Measurements from ENCODE around the gene STK25. TPM values are rescaled to one million over a fixed set of nuclear protein-coding genes. Genes with fewer than 3 reads are reported as not detected.

STK25 gene
- total and polyA plus RNA-seq, 2 donors (not counting 1 experiment from before 2014, with no cell fraction given): 168 to 197 TPM

DNA sequence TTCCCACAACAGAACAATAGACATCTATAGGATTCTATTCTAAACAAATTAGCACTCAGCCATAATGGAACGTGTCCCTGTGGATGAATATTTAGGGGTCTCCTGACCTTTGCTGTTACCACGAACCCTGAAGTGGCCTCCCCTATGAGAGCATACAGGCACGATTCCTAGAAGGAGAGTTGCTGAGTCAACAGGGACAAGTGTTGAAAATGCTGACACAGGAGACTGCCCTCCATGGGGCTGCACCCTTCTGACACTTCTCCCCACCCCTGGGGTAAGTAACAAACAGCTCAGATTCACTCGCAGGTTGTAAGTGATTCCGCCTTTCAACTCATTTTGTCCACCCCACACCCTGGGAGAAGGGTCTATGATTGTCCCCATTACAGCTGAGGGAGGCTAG is 14.1 kb upstream of the STK25 start:
- Histone ChIP-seq H2AFZ (ENCODE audit: low read length) (no peak overlapping the region), H3K9ac (ENCODE audit: insufficient read depth, low read length) (no peak overlapping the region), H3K4me3 (replicated peaks in 1 of 4; ENCODE audit: control extremely low read depth in 1 of 4, insufficient read depth in 1 of 4, low read depth in 3 of 4, low read length in 4 of 4) (no peak overlapping the region), H4K20me1 (ENCODE audit: control insufficient read depth, extremely low read depth, insufficient read depth, low read length) (no peaks in the 10 kb centered on the region), H3K79me2 (ENCODE audit: control insufficient read depth, insufficient read depth, low read length) (no peaks in the 10 kb centered on the region), H3K27me3 (ENCODE audit: control insufficient read depth, insufficient read depth, low read length) (no peaks in the 10 kb centered on the region), H3K9me3 (ENCODE audit: control insufficient read depth, insufficient read depth, low read depth, low read length) (no peaks in the 10 kb centered on the region), H3K36me3 (ENCODE audit: control insufficient read depth, insufficient read depth, low read length) (no peaks in the 10 kb centered on the region), H3K4me1 (ENCODE audit: control insufficient read depth, extremely low read depth, insufficient read depth, low read length) (no peaks in the 10 kb centered on the region), H3K27ac (ENCODE audit: insufficient read depth, low read length) (no peak overlapping the region), H3K4me2 (ENCODE audit: extremely low read depth, insufficient read depth, low read length) (no peak overlapping the region)
- DNase-seq (ENCODE audit: low read depth in 2 of 2): no peak
- TF ChIP-seq, protein P1, sequence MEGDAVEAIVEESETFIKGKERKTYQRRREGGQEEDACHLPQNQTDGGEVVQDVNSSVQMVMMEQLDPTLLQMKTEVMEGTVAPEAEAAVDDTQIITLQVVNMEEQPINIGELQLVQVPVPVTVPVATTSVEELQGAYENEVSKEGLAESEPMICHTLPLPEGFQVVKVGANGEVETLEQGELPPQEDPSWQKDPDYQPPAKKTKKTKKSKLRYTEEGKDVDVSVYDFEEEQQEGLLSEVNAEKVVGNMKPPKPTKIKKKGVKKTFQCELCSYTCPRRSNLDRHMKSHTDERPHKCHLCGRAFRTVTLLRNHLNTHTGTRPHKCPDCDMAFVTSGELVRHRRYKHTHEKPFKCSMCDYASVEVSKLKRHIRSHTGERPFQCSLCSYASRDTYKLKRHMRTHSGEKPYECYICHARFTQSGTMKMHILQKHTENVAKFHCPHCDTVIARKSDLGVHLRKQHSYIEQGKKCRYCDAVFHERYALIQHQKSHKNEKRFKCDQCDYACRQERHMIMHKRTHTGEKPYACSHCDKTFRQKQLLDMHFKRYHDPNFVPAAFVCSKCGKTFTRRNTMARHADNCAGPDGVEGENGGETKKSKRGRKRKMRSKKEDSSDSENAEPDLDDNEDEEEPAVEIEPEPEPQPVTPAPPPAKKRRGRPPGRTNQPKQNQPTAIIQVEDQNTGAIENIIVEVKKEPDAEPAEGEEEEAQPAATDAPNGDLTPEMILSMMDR (conservative IDR thresholded peaks at IDR 0.05 in 1 of 2, IDR thresholded peaks at IDR 0.05 in 1 of 2; ENCODE audit: low read depth in 1 of 2, low read length in 2 of 2): no peak
- no peak for TF ChIP-seq EZH2 (IDR thresholded peaks at IDR 0.05; ENCODE audit: low read length, missing control alignments)

DNA sequence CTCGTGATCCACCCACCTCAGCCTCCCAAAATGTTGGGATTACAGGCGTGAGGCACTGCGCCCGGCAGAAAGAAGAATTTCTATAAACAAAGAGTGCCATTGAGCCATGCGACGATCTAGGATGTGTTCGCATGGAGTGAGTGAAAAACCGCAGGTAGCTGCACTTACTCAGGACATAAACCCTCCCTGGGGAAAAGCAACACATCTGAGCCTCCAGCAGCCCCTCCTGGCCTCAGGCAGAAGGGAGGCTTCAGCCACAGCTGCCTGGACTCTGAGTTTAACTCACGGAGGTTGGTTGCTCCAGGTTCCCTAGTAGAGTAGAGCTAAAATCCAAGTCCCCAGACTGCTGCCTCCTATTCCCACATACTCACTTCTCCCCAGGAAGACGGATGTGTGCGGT is 11.3 kb upstream of the STK25 start:
- no peak overlapping the region for H3K9ac ChIP-seq (ENCODE audit: insufficient read depth, low read length)
- TF ChIP-seq, protein P1 (conservative IDR thresholded peaks at IDR 0.05 in 1 of 2, IDR thresholded peaks at IDR 0.05 in 1 of 2; ENCODE audit: low read depth in 1 of 2, low read length in 2 of 2): no peak
- TF ChIP-seq EZH2 (IDR thresholded peaks at IDR 0.05; ENCODE audit: low read length, missing control alignments): no peak

DNA sequence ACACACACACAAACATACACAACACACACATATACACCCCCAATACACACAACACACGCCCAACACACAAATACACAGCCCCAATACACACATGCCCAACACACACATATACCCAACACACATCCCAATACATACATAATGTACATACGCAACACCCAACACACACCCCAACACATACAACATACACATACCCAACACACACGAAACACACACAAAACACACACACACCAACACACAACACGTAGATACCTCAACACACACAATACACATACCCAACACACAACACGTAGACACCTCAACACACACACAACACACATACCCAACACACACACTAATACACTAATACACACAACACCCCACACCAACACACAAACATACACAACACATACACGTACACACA is 8.9 kb upstream of the STK25 start:
- no peak overlapping the region for H3K4me3 ChIP-seq (replicated peaks in 1 of 4; ENCODE audit: control extremely low read depth in 1 of 4, insufficient read depth in 1 of 4, low read depth in 3 of 4, low read length in 4 of 4)
- H3K9me3 ChIP-seq (ENCODE audit: control insufficient read depth, insufficient read depth, low read depth, low read length): no peaks in the 10 kb centered on the region
- no peak overlapping the region for H3K27ac ChIP-seq (ENCODE audit: insufficient read depth, low read length)
- H3K4me2 ChIP-seq (ENCODE audit: extremely low read depth, insufficient read depth, low read length): no peak overlapping the region
- no peaks in the 10 kb centered on the region for H3K36me3 ChIP-seq (ENCODE audit: control insufficient read depth, insufficient read depth, low read length)
- DNase-seq (ENCODE audit: low read depth in 2 of 2): no peak
- no peak for TF ChIP-seq EZH2 (IDR thresholded peaks at IDR 0.05; ENCODE audit: low read length, missing control alignments)
- TF ChIP-seq, protein P1 (conservative IDR thresholded peaks at IDR 0.05 in 1 of 2, IDR thresholded peaks at IDR 0.05 in 1 of 2; ENCODE audit: low read depth in 1 of 2, low read length in 2 of 2): no peak
- H2AFZ ChIP-seq (ENCODE audit: low read length): no peak overlapping the region
- no peak overlapping the region for H3K9ac ChIP-seq (ENCODE audit: insufficient read depth, low read length)
- no peaks in the 10 kb centered on the region for H3K27me3 ChIP-seq (ENCODE audit: control insufficient read depth, insufficient read depth, low read length)
- H3K4me1 ChIP-seq (ENCODE audit: control insufficient read depth, extremely low read depth, insufficient read depth, low read length): no peaks in the 10 kb centered on the region
- H3K79me2 ChIP-seq (ENCODE audit: control insufficient read depth, insufficient read depth, low read length): no peaks in the 10 kb centered on the region
- H4K20me1 ChIP-seq (ENCODE audit: control insufficient read depth, extremely low read depth, insufficient read depth, low read length): no peaks in the 10 kb centered on the region

More for the DNA sequence above, 11.3 kb upstream of the STK25 start:
- Histone ChIP-seq H3K9me3 (ENCODE audit: control insufficient read depth, insufficient read depth, low read depth, low read length) (no peaks in the 10 kb centered on the region), H3K36me3 (ENCODE audit: control insufficient read depth, insufficient read depth, low read length) (no peaks in the 10 kb centered on the region), H4K20me1 (ENCODE audit: control insufficient read depth, extremely low read depth, insufficient read depth, low read length) (no peaks in the 10 kb centered on the region), H2AFZ (ENCODE audit: low read length) (no peak overlapping the region), H3K27me3 (ENCODE audit: control insufficient read depth, insufficient read depth, low read length) (no peaks in the 10 kb centered on the region), H3K4me1 (ENCODE audit: control insufficient read depth, extremely low read depth, insufficient read depth, low read length) (no peaks in the 10 kb centered on the region), H3K4me3 (replicated peaks in 1 of 4; ENCODE audit: control extremely low read depth in 1 of 4, insufficient read depth in 1 of 4, low read depth in 3 of 4, low read length in 4 of 4) (no peak overlapping the region), H3K27ac (ENCODE audit: insufficient read depth, low read length) (no peak overlapping the region), H3K79me2 (ENCODE audit: control insufficient read depth, insufficient read depth, low read length) (no peaks in the 10 kb centered on the region), H3K4me2 (ENCODE audit: extremely low read depth, insufficient read depth, low read length) (no peak overlapping the region)
- DNase-seq (ENCODE audit: low read depth in 2 of 2): no peak

Data from fibroblast of lung (primary cell).